Endothelial cell of umbilical vein (primary cell): Measurements from ENCODE around the gene PATL1. TPM values are rescaled to one million over a fixed set of nuclear protein-coding genes. Genes with fewer than 3 reads are reported as not detected.
"Not testable (repeated sequence)": the region's sequence is repeated elsewhere in the genome, so short reads cannot be mapped to it uniquely, and the experiment has no call there.

Source experiments
- BruUV-seq: library from RNA; stranded (reverse); fragments of 400-500 nt; replicated peaks from 2 replicates; lab custom pipeline; 2021; lab: Mats Ljungman, UMichigan
- CTCF ChIA-PET: fragments of 300-600, 350-600 bp; sonication (Branson Sonifier 250); formaldehyde crosslinking; loops from one replicate; lab custom pipeline; 2021; ENCODE audit warnings: antibody characterized with exemption, inconsistent platforms; lab: Charles Lee
- POLR2A ChIA-PET: fragments of 300-600, 350-600 bp; sonication (Branson Sonifier 250); formaldehyde crosslinking; loops from one replicate; lab custom pipeline; 2021; ENCODE audit warnings: antibody characterized with exemption, inconsistent platforms; lab: Charles Lee
- DNase-seq: peaks from one replicate; pipeline ENCODE4 v3.0.0-alpha.2; 2011; ENCODE audit warnings: low read depth, low spot score
- FAIRE-seq: peaks from 2 replicates; lab custom pipeline; 2011; peaks lifted over from hg19 to GRCh38; lab: Jason Lieb, UNC
- H2AFZ ChIP-seq: 2 replicates; pipeline ENCODE4 v1.6.0; 2012; ENCODE audit warnings: low read depth, low read length, control low read depth, inconsistent platforms
- H3K27ac ChIP-seq: 2 replicates; pipeline ENCODE4 v1.5.1; 2011; ENCODE audit warnings: low read depth, mild to moderate bottlenecking, control low read depth, low read length, moderate library complexity; ENCODE audit not compliant: insufficient read depth
- H3K27me3 ChIP-seq, 2 experiments: 2 replicates each; pipeline versions ENCODE4 v1.6.0 to v1.6.1; 2011; ENCODE audit warnings: low read length in 2 of 2, mixed read lengths in 1 of 2; ENCODE audit not compliant: control insufficient read depth in 2 of 2, insufficient read depth in 2 of 2
- H3K36me3 ChIP-seq, 2 experiments: 2 replicates in 1 of 2; 3 replicates in 1 of 2; pipeline ENCODE4 v1.5.1; 2011; ENCODE audit warnings: low read length in 2 of 2, mild to moderate bottlenecking in 1 of 2, moderate library complexity in 1 of 2; ENCODE audit not compliant: control insufficient read depth in 2 of 2, insufficient read depth in 2 of 2; ENCODE audit errors: extremely low read depth in 1 of 2
- H3K4me1 ChIP-seq: 3 replicates; pipeline ENCODE4 v1.5.1; 2011; ENCODE audit warnings: mild to moderate bottlenecking, low read length; ENCODE audit not compliant: control insufficient read depth, insufficient read depth; ENCODE audit errors: extremely low read depth
- H3K4me2 ChIP-seq: 2 replicates; pipeline ENCODE4 v1.6.1; 2011; ENCODE audit warnings: low read length, control low read depth, mixed read lengths; ENCODE audit not compliant: insufficient read depth
- H3K4me3 ChIP-seq, 3 experiments: fragments of 200-600 bp in 1 of 3; sonication (generic), shearing (Covaris generic) in 1 of 3; replicated peaks in 1 of 3; 2 replicates each; pipeline ENCODE4 v1.5.1; 2011 to 2016; ENCODE audit warnings: control low read depth in 3 of 3, low read length in 3 of 3, mild to moderate bottlenecking in 2 of 3, inconsistent platforms in 1 of 3, low read depth in 1 of 3, moderate library complexity in 1 of 3; ENCODE audit not compliant: insufficient read depth in 1 of 3
- H3K79me2 ChIP-seq: 2 replicates; pipeline ENCODE4 v1.6.0; 2012; ENCODE audit warnings: low read length, inconsistent platforms; ENCODE audit not compliant: control insufficient read depth, insufficient read depth
- H3K9ac ChIP-seq: replicated peaks from 2 replicates; pipeline ENCODE3; 2011; ENCODE audit warnings: low read length, control low read depth; ENCODE audit not compliant: insufficient read depth; ENCODE audit errors: extremely low read depth
- H3K9me1 ChIP-seq: replicated peaks from 3 replicates; pipeline ENCODE4 v1.6.0; 2011; ENCODE audit warnings: mild to moderate bottlenecking, low read length; ENCODE audit not compliant: control insufficient read depth, insufficient read depth; ENCODE audit errors: extremely low read depth
- H3K9me3 ChIP-seq: replicated peaks from 2 replicates; pipeline ENCODE4 v1.5.1; 2012; ENCODE audit warnings: low read length, inconsistent platforms; ENCODE audit not compliant: control insufficient read depth, insufficient read depth
- H4K20me1 ChIP-seq: replicated peaks from 2 replicates; pipeline ENCODE3; 2011; ENCODE audit warnings: mild to moderate bottlenecking, low read length; ENCODE audit not compliant: control insufficient read depth, insufficient read depth; ENCODE audit errors: extremely low read depth
- CTCF ChIP-seq, 2 donors: IDR thresholded peaks; 1 replicate in 1 of 2; 2 replicates in 1 of 2; pipeline ENCODE4 v1.5.1; 2011; ENCODE audit warnings: low read length in 2 of 2, mild to moderate bottlenecking in 2 of 2, moderate library complexity in 2 of 2, control low read depth in 1 of 2, inconsistent platforms in 1 of 2, low read depth in 1 of 2; ENCODE audit not compliant: insufficient read depth in 1 of 2; ENCODE audit errors: extremely low read depth in 1 of 2
- EZH2 ChIP-seq: IDR thresholded peaks from 2 replicates; pipeline ENCODE4 v1.6.1; 2012; ENCODE audit warnings: borderline replicate concordance, low read depth, mild to moderate bottlenecking, moderate library complexity, low read length, inconsistent platforms; ENCODE audit not compliant: severe bottlenecking
- FOS ChIP-seq: IDR thresholded peaks from 2 replicates; pipeline ENCODE4 v1.6.1; 2011; ENCODE audit warnings: mild to moderate bottlenecking, low read length, moderate library complexity, borderline replicate concordance; ENCODE audit not compliant: insufficient read depth
- GATA2 ChIP-seq: IDR thresholded peaks from 2 replicates; pipeline ENCODE4 v1.7.0; 2011; ENCODE audit warnings: low read depth, mild to moderate bottlenecking, moderate library complexity, mixed read lengths, low read length; ENCODE audit not compliant: insufficient read length, insufficient read depth
- JUN ChIP-seq: IDR thresholded peaks from 2 replicates; pipeline ENCODE4 v1.6.1; 2011; ENCODE audit warnings: borderline replicate concordance, low read depth; ENCODE audit not compliant: insufficient read length, insufficient read depth
- MAX ChIP-seq: IDR thresholded peaks from 2 replicates; pipeline ENCODE4 v1.6.1; 2011; ENCODE audit not compliant: insufficient read depth, insufficient read length
- MYC ChIP-seq: IDR thresholded peaks from one replicate; pipeline ENCODE4 v1.6.1; 2011; ENCODE audit warnings: mild to moderate bottlenecking, low read depth, low read length
- POLR2A ChIP-seq: IDR thresholded peaks from 2 replicates; pipeline ENCODE4 v1.6.1; 2012; ENCODE audit warnings: low read depth, mild to moderate bottlenecking, control low read depth, low read length
- POLR2AphosphoS5 ChIP-seq: IDR thresholded peaks from 2 replicates; pipeline ENCODE4 v1.6.1; 2012; ENCODE audit warnings: low read depth, mild to moderate bottlenecking, control low read depth, low read length, moderate library complexity; ENCODE audit not compliant: insufficient read depth
- dilution Hi-C: fragments of 300-500 bp; cut with MboI; formaldehyde crosslinking; loops from one replicate; pipeline ENCODE4 v1.15.0; 2019; ENCODE audit warnings: low sequenced_read_pairs; ENCODE audit not compliant: extremely low pct_ligation_motif_present
- intact Hi-C: fragments of 100-400 bp; cut with micrococcal nuclease; formaldehyde crosslinking; loops from one replicate; pipeline ENCODE4 v1.10.0; 2022
- polyA plus RNA-seq, 4 experiments: library from polyadenylated mRNA; depleted of rRNA in 3 of 4; stranded (reverse) in 3 of 4; unstranded in 1 of 4; fragments of >200 nt; gene quantifications; 2 replicates each; pipeline versions ENCODE4 v1.2.1 to v1.2.3, GENCODE V29; 2011 to 2012; ENCODE audit warnings: missing spikeins in 1 of 4
- total RNA-seq: library from RNA; stranded (reverse); gene quantifications from 2 replicates; pipeline ENCODE4 v1.2.3, GENCODE V29; 2021

Gene PATL1
- total and polyA plus RNA-seq, 2 donors (not counting 3 experiments of a cell fraction or from before 2014, with no cell fraction given) = 33.7 to 38.8 TPM

- dilution Hi-C loops (no loop called here), intact Hi-C loops (no loop called here)
- no peaks in the 10 kb centered on the region for H3K36me3 ChIP-seq
- CTCF ChIA-PET = interaction anchor here (1.0 to 1.3 kb wide), 4 partner anchors 24 to 93 kb away, joined by 3 to 4 read pairs (median 3); no protein-coding TSS in a partner anchor
- no peak overlapping the region for H3K27ac ChIP-seq
- no peak for FAIRE-seq
- H3K4me1 ChIP-seq = no peaks in the 10 kb centered on the region
- TF ChIP-seq POLR2AphosphoS5 (no peak), EZH2 (no peak), JUN (no peak), GATA2 (no peak), FOS (no peak), MYC (no peak), CTCF (IDR thresholded peaks at IDR 0.05; ENCODE audit: extremely low read depth in 1 of 2, insufficient read depth in 1 of 2, low read depth in 1 of 2, low read length in 2 of 2) (no peak), MAX (no peak), POLR2A (no peak)
- H3K4me3 ChIP-seq = no peak overlapping the region
- POLR2A ChIA-PET = no interaction called here
- H3K9ac ChIP-seq = no peak overlapping the region
- no peaks in the 10 kb centered on the region for H3K27me3 ChIP-seq
- H3K4me2 ChIP-seq = no peak overlapping the region
- no TSS peak for BruUV-seq
- H2AFZ ChIP-seq = no peak overlapping the region
- no peaks in the 10 kb centered on the region for H3K79me2 ChIP-seq
- H3K9me3 ChIP-seq = no peaks in the 10 kb centered on the region
- DNase-seq = no peak
- no peaks in the 10 kb centered on the region for H3K9me1 ChIP-seq
- H4K20me1 ChIP-seq = no peaks in the 10 kb centered on the region
Measured at GRCh38 chr11:59629996-59630395, 38.8 kb downstream of the PATL1 start.

- H3K27me3 ChIP-seq, POLR2A ChIA-PET, BruUV-seq, H3K9me3 ChIP-seq, H3K9ac ChIP-seq, dilution Hi-C loops, CTCF ChIA-PET, H2AFZ ChIP-seq, H3K27ac ChIP-seq, H3K36me3 ChIP-seq, H4K20me1 ChIP-seq, H3K79me2 ChIP-seq, H3K4me1 ChIP-seq, DNase-seq, intact Hi-C loops, H3K9me1 ChIP-seq, H3K4me2 ChIP-seq, H3K4me3 ChIP-seq, FAIRE-seq: not testable (repeated sequence)
Measured at GRCh38 chr11:59626969-59627368, 41.9 kb downstream of the PATL1 start.
